GM21786 (cell line): ENCODE measurements around the gene HDDC3.
A peak's percentile ranks its signal among the peaks of the same experiment; 100 is the strongest.

Source experiments
- ATAC-seq: cut with Tn5 transposase; IDR thresholded peaks from one replicate; pipeline ENCODE4 v1.9.1; 2021; ENCODE audit not compliant: unreplicated experiment

HDDC3 gene

DNA sequence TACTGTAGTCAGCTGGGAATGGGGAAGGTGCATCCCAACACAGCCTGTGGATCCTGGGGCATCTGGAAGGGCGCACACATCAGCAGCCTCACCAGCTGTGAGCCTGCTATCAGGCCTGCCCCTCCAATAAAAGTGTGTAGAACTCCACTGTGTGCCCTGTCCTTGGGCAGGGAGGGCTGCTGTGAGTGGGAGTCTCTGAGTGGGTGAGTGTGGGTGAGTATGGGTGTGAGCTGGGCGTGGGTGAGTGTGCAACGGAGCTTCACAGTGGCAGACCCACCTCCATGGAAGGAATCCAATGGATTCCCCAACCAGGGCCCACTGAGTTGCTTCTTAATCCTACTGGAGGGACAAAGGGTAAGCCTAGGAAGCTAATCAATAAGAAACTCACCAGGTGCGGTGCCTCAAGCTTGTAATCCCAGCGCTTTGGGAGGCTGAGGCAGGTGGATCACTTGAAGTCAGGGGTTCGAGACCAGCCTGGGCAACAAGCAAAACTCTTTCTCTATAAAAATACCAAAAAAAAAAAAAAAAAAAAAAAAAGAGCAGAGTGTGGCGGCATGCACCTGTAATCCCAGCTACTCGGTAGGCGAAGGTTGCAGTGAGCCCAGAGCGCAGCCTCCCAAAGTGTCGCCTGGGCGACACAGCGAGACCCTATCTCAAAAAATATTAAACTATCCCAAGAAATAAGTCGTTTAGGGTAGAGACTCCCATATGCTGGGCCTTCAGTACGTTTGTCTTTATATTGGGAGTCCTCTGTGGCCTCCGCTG is 21.8 kb upstream of the HDDC3 start:
- no peak for ATAC-seq

DNA sequence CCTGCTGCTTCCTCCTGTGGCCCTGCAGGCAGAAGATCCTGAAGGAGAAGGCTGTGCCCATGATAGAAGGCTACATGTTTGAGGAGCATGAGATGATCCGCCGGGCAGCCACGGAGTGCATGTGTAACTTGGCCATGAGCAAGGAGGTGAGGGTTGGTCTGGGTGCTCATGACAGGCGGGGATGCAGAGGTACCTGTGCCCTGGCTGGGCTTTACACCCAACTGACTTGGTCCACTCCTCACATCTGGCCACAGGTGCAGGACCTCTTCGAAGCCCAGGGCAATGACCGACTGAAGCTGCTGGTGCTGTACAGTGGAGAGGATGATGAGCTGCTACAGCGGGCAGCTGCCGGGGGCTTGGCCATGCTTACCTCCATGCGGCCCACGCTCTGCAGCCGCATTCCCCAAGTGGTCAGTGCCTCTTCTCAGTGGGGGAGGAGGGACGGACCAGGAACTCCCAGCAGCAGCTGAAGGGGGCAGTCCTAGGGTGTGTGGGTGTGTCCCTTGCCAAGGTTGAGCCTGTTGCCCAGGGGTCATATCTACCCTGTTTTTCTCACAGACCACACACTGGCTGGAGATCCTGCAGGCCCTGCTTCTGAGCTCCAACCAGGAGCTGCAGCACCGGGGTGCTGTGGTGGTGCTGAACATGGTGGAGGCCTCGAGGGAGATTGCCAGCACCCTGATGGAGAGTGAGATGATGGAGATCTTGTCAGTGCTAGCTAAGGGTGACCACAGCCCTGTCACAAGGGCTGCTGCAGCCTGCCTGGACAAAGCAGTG is 20.7 kb upstream of the HDDC3 start:
- no peak for ATAC-seq

DNA sequence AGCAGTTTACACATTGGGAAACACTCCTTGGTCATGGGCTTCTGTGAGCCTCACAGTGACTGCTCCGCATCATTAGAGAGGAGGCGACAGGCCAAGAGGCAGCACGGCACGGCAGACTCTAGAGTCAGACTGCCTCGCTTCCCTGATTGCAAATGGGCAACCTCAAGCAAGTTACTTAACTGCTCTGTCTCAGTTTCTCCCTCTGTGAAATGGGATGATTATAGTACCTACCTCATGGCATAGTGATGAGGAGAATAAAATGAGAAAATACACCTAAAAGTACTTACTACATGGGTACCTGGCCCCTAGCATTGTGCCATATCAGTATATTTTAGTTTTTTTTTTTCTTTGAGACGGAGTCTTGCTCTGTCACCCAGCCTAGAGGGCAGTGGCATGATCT is 18.3 kb upstream of the HDDC3 start:
- no peak for ATAC-seq

DNA sequence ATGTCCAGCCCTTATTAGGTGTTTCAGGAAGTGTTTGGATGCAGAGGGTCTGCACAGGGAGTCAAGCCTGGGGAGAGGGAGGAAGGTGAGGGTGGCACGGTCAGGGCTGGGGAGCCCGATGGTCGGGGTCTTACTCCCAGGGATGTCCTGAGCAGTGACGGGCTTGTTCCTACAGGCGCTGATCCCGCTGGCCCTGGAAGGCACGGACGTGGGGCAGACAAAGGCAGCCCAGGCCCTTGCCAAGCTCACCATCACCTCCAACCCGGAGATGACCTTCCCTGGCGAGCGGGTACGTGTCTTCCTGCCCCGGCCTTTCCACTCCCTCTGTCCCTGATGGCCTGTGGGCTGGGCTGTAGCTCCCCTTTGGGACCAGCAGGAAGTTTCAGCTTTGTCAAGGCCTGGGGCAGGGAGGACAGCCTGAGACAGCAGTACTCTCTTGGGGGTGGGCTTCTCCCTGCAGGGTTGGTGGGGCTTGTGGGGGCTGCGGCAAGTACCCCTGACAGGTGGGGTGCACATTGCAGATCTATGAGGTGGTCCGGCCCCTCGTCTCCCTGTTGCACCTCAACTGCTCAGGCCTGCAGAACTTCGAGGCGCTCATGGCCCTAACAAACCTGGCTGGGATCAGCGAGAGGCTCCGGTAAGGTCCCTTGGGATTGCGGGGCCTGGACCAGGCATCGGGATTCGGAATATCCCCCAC is 17.8 kb upstream of the HDDC3 start:
- no peak for ATAC-seq

DNA sequence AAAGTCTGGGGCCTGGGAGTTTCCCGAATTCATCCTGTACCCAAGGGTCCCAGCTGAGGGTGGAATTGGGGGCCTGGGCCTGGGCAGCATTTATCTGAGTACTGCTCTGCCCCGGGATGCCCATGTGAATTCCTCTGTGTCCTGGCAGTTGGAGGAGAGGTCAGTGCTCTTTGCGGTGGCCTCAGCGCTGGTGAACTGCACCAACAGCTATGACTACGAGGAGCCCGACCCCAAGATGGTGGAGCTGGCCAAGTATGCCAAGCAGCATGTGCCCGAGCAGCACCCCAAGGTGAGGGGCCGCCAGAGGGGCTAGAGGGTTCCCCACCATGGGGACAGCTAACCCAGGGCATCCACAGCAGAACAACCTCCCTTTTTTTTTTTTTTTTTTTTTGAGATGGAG is 16.2 kb upstream of the HDDC3 start:
- ATAC-seq = no peak

DNA sequence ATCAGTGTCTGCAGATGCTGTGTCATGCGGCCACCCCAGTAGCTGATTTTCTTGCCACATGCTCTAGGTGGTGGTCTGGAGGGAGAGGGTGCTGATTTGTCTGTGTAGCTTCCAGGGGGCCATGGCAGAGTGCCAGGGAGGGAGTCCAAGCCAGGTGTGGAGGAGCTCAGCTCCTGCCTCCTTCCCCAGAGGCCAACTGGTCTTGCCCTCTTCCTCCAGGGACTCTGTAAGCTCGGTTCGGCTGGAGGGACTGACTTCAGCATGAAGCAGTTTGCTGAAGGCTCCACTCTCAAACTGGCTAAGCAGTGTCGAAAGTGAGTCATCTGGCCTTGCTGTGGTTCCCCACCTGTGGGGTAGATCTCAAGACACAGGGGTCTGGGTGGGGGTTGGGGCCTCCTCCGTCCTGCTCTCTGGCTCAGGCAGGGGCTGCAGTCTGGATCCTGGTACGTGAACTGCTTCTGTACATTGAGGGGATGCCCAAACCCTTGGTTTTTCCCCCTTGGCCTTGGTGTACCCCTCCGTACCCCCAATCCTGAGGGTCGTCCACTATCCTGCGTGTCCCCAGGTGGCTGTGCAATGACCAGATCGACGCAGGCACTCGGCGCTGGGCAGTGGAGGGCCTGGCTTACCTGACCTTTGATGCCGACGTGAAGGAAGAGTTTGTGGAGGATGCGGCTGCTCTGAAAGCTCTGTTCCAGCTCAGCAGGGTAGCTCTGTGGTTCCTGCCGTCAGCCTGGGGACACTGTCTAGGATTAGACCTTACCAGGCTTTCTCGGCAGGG is 15.4 kb upstream of the HDDC3 start:
- no peak for ATAC-seq

DNA sequence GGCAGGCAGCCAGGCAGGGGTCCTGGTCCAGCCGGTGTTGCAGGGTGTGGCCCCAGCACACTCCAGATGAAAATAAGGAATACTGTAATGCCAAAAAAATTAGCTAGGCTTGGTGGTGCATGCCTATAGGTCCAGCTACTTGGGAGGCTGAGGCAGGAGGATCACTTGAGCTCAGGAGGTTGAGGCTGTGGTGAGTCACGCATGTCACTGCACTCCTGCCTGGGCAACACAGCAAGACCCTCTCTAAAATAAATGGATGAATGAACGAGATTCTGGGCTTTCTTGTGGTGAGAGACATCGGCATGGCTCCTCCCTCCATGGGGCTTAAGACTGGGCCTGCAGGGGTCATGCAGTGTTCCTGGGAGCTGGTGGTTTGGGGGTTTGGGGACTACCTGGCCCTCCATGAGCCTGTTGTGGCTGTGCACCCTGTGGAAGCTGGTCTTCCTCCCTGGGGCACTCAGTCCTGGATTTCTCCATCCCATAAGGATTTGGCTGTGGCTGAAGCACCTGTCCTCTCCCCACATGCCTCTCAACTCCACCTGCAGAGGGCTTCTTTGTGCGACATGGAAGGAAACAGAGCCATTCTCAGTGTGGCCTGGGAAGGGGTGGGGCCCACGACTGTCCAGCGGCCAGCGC is 14.7 kb upstream of the HDDC3 start:
- no peak for ATAC-seq

DNA sequence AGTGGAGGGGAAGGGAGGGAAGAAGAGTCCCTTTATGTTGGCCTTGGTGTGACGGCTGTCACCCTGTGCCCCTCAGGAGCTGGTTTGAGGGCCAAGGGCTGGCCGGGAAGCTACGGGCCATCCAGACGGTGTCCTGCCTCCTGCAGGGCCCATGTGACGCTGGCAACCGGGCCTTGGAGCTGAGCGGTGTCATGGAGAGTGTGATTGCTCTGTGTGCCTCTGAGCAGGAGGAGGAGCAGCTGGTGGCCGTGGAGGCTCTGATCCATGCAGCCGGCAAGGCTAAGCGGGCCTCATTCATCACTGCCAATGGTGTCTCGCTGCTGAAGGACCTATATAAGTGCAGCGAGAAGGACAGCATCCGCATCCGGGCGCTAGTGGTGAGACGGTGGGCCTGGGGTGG is 14.2 kb upstream of the HDDC3 start:
- no peak for ATAC-seq

DNA sequence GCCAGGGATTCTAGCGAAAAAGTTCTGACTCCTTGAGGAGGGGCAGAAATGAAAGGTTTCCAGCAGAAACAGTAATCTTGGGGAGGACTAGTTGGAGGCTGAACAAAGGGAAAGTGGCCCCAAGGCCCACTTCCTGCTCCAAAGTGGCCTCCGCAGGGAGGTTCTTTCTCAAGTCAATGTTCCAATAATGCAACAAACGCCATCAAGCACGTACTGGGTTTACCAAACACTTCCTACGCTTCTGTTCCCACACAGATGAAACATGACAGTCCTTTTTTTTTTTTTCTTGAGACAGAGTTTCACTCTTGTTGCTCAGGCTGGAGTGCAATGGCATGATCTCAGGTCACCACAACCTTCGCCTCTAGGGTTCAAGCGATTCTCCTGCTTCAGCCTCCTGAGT is 12.7 kb upstream of the HDDC3 start:
- no peak for ATAC-seq

DNA sequence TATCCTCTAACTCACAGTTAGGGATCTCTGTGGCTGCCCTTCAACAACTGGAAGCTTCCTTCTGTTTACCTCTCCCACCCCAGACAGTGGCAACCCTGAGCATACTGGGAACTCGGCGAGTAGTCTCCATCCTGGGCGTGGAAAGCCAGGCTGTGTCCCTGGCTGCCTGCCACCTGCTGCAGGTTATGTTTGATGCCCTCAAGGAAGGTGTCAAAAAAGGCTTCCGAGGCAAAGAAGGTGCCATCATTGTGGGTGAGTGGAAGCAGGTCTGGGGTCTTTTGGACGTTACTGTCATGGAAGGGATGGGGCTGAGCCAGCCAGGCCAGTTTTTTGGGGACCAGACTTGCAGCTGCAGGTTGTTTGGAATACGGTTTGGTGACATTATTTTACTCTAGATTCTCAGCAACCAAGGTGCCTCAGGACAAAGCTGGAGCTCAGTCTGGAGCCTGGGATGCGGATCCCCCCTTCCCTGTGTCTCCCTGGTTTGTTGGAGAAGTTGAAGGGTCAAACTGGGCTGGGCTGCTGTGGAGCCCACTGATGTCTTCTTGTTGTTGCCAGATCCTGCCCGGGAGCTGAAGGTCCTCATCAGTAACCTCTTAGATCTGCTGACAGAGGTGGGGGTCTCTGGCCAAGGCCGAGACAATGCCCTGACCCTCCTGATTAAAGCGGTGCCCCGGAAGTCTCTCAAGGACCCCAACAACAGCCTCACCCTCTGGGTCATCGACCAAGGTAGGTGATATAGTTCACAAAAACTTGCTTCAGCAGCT is 10.2 kb upstream of the HDDC3 start:
- ATAC-seq = no peak

DNA sequence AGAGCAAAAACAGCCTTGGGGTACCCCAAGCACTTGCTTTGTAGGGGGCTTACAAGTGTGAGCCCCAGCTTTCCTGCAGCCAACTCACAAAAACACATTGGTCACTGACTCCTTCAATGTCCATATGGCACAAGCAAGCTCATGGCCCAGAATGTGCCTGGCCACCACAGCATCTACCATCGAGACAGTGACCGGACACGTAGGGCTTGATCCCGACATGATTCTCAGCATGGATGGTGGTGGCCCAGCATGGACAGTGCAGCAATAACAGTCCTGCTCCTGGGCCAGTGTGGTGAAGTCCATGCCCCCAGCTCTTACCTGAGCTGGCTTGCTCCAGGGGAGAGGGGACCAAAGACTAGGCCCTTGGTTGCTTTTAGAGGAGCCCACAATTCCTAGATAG is 8.7 kb upstream of the HDDC3 start:
- ATAC-seq = no peak

DNA sequence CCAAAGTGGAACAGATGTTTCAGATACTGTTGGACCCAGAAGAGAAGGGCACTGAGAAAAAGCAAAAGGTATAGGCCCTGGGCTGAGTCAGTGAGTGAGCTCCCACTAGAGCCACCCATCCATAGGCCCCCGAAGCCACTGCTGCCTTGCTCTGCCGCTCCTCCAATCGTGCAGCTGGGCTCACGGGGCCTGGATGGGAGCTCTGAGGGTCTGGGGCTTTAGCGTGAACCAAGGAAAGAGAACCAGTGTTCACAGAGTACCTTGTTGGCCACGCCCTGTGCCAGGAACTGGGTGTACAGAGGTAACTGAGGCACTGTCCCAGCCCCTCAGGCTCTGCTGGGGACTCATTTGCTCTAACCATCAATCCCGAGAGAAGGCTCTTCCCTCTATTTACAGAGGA is 7.4 kb upstream of the HDDC3 start:
- no peak for ATAC-seq

DNA sequence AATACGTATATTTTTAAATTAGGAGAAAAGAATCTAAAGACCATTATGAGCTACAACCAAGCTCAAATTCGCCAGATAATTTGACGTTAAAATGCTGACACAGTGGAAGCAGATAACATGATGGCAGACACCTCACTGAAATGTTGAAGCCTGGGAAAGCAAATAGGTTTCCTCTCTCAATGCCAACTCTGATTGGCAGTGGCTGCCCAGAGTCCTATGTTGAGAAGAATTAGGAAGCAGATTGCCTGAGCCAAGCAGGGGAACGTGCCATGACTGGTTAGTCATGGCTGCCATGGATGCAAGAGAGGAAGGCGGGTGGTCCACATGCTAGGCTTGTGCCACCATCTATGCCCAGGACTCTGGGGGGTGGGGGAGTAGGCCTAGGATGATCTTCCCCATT is 5.9 kb upstream of the HDDC3 start:
- ATAC-seq = no peak

DNA sequence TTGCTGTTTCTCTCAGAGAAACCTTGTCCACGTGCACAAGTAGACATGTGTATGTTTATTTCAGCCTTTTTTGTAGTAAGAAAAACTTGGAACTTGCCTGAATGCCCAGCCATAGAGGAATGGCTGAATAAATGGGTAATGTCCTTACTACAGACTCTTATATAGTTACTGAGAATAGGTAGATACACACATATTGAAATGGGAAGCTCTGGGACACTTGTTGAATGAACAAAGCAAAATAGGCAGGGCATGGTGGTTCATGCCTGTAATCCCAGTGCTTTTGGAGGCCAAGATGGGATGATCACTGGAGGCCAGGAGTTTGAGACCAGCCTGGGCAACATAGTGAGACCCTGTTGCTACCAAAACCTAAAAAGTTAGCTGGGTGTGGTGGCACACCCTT is 4.5 kb upstream of the HDDC3 start:
- ATAC-seq = no peak

DNA sequence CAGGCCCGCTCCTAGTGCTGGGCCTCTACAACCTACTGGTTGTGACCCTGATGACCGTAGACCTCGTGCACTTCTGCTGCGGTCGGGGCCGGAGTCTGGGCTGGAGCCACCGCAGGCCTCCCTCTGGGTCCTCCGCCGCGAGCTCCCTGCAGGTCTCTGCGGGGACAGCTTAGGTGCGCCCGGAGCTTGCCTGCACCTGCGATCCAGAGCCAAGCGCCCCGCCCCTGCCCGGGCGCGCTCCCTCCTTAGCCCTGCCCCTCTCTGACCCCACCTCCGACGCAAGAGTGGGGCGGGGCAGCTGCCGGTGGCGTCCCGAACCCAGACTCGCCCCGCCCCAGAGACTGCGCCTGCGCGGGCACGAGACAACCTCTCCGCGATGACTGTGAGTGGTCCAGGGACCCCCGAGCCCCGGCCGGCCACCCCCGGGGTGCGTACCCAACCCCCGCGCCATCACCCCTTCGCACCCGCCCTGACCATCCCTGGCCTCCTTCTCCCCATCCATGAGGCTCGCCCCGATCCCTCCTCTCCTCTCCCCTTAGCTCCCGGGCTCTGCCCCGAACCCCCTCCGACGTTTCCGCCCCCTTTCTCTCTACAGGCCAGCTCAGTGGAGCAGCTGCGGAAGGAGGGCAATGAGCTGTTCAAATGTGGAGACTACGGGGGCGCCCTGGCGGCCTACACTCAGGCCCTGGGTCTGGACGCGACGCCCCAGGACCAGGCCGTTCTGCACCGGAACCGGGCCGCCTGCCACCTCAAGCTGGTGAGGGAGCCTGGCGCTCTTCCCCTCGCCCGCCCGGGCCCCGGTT is 2.8 kb upstream of the HDDC3 start, which contains the start of gene UNC45A:
Gene UNC45A (plus strand): TSS at position 337 of the 803 bp plus-strand sequence. CDS start 40 bp downstream, at position 377.
- peak; percentile 62 for ATAC-seq

DNA sequence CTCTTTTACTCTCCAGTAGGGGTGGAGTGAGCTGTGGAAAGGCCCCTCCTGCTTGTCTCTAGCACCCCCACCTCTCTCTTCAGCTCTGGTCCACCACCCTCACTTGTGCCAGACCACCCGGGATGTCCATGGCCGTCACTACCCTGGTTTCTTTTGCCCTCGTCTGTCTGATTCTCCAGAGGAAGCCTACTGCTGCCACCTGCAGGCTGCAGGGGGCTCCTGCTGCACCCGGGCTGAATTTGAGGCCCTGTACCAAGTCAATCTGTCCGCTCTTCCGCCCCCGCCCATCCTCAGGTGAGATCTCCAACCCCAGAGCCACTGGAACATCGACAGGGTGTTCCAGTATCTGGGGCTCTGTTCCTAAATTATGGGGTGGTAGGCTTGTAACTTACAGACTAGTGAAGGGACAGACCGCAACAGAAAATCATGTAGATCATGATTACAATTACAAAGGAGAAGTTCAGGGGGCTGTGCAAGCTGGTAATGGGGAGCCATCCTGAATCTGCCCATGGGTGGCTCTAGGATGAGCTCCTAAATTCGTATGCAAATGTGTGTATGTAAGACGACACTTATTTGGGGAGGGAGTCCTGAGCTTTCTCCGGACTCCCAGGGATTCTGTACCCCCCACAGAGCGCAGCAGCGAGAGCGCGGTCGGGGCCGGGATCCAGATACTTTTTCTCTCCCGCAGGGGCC is 2.1 kb upstream of the HDDC3 start:
- peak; percentile 29 for ATAC-seq

DNA sequence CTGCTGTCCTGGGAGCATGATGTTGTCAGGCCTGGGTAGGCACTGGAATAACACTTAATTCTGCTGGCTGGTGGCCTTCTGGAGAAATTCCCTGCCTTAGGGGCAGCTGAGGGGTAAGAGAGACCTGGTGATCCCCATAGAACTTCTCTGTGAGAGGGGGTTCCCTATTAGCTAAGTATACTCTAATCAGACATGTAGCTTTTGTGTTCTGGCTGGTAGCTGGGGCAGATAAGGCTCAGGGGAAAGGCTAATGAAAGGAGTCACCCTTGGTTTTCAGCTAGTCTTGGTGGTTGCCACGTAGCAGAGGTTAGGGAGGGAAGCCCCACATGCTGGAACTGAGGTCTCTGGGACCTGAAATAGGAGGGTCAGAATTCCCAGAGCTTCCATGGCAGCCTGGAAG is 952 bp upstream of the HDDC3 start:
- no peak for ATAC-seq

DNA sequence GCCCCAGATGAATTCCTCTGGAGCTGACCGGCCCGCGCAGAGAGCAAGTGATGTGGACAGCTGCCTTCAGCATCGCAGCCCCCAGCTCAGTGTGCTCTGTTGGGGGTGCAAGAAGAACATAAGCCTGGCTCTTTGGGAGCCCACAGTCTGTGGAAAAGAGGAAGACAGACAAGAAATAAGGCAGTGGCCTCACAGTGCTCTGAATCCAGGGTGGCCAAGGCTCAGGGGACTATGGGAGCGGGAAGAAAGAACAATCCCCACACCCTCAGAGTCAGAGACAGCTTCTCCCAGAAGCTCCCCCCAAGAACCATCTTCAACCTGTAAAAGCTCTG is 277 bp upstream of the HDDC3 start:
- ATAC-seq = no peak

DNA sequence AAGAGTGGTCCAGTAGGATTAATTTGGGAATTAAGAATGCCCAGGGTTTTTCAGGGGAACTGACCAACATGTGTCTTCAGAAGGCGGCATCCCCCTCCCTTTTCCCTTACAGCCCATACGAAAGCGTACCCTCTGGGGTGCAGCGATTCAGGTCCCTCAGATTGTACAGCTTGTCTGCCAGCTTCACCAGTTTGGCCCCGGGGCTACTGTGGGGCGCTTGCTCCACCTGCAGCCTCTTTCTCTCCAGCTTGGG is 848 bp downstream of the HDDC3 start:
- ATAC-seq = no peak
